ENCODE results near the gene PIK3R2.
"Not testable (repeated sequence)": the region's sequence is repeated elsewhere in the genome, so short reads cannot be mapped to it uniquely, and the experiment has no call there.

PIK3R2 gene

GRCh38 chr19:18156268-18156667 lies 3.3 kb downstream of the PIK3R2 start:
- DNase-seq: no peak

GRCh38 chr19:18156841-18157464 lies 4.0 kb downstream of the PIK3R2 start:
- DNase-seq: no peak

GRCh38 chr19:18157465-18158063 lies 4.6 kb downstream of the PIK3R2 start:
- no peak for DNase-seq

- DNase-seq: no peak
These were observed 5.5 kb downstream of the PIK3R2 start for GRCh38 chr19:18158467-18158866.

GRCh38 chr19:18159059-18159616 lies 6.2 kb downstream of the PIK3R2 start:
- DNase-seq: not testable (repeated sequence)

- no peak for DNase-seq
These were observed 6.8 kb downstream of the PIK3R2 start for GRCh38 chr19:18159810-18160209.

GRCh38 chr19:18160493-18160970 lies 7.6 kb downstream of the PIK3R2 start:
- DNase-seq: no peak

GRCh38 chr19:18160971-18161635 lies 8.1 kb downstream of the PIK3R2 start:
- DNase-seq: no peak

- no peak for DNase-seq
These were observed 8.7 kb downstream of the PIK3R2 start for GRCh38 chr19:18161636-18162002.

- no peak for DNase-seq
These were observed 11.1 kb downstream of the PIK3R2 start for GRCh38 chr19:18164072-18164471.

GRCh38 chr19:18165794-18166544 lies 13.0 kb downstream of the PIK3R2 start:
- DNase-seq: no peak

- no peak for DNase-seq
These were observed 14.0 kb downstream of the PIK3R2 start for GRCh38 chr19:18167011-18167410.

GRCh38 chr19:18167975-18168645 lies 15.1 kb downstream of the PIK3R2 start:
- no peak for DNase-seq

GRCh38 chr19:18168673-18169381 lies 15.9 kb downstream of the PIK3R2 start:
- no peak for DNase-seq

- DNase-seq: no peak
These were observed 17.8 kb downstream of the PIK3R2 start for GRCh38 chr19:18170714-18171255.

- no peak for DNase-seq
These were observed 18.8 kb downstream of the PIK3R2 start for GRCh38 chr19:18171605-18172327.

GRCh38 chr19:18172331-18173053 lies 19.5 kb downstream of the PIK3R2 start:
- no peak for DNase-seq

- DNase-seq: no peak
These were observed 20.1 kb downstream of the PIK3R2 start for GRCh38 chr19:18173054-18173571.

- DNase-seq: no peak
These were observed 20.8 kb downstream of the PIK3R2 start, which contains the start of gene IFI30 for GRCh38 chr19:18173572-18174288. Gene IFI30, plus strand, starts transcription at chr19:18173813. Its CDS starts 29 bp downstream, at chr19:18173842.
